WTC11 (cell line): ENCODE results near the gene EIF4G1. TPM values are rescaled to one million over a fixed set of nuclear protein-coding genes. Genes with fewer than 3 reads are reported as not detected.
A peak's percentile ranks its signal among the peaks of the same experiment; 100 is the strongest.

Experiments
- ATAC-seq: fragments of 200-7000 bp; cut with Tn5 transposase; 2 replicates; pipeline ENCODE4 v1.10.0; 2021; ENCODE audit warnings: mild to moderate bottlenecking, moderate library complexity
- CTCF ChIA-PET: fragments of 300-600 bp; sonication (Branson Sonifier 250); formaldehyde crosslinking; loops from one replicate; lab custom pipeline; 2021; ENCODE audit warnings: antibody characterized with exemption; lab: Charles Lee
- POLR2A ChIA-PET: fragments of 350-600 bp; sonication (Branson Sonifier 250); formaldehyde crosslinking; loops from one replicate; lab custom pipeline; 2021; ENCODE audit warnings: antibody characterized with exemption; lab: Charles Lee
- DNase-seq: peaks from one replicate; pipeline ENCODE4 v3.0.0; 2021; ENCODE audit warnings: low spot score
- H3K27ac Mint-ChIP-seq: 2 replicates; pipeline ENCODE4 v1.8.0; 2021; ENCODE audit warnings: mixed read lengths
- H3K27me3 Mint-ChIP-seq: 2 replicates; pipeline ENCODE4 v1.8.0; 2021; ENCODE audit warnings: low read depth, mild to moderate bottlenecking, moderate library complexity, mixed read lengths
- H3K36me3 Mint-ChIP-seq: 2 replicates; pipeline ENCODE4 v1.8.0; 2021; ENCODE audit warnings: mixed read lengths
- H3K4me1 Mint-ChIP-seq: 2 replicates; pipeline ENCODE4 v1.8.0; 2022; ENCODE audit warnings: mixed read lengths
- H3K4me3 Mint-ChIP-seq: 2 replicates; pipeline ENCODE4 v1.8.0; 2021; ENCODE audit warnings: mild to moderate bottlenecking, moderate library complexity, mixed read lengths
- H3K9me3 Mint-ChIP-seq: 2 replicates; pipeline ENCODE4 v1.8.0; 2021; ENCODE audit warnings: mixed read lengths
- ELF4 ChIP-seq: sonication (generic); formaldehyde crosslinking; IDR thresholded peaks from 2 replicates; pipeline ENCODE4 v1.8.1; 2022; ENCODE audit warnings: low read depth, mild to moderate bottlenecking, moderate library complexity, missing genetic modification reagents
- FOXK1 ChIP-seq: sonication (generic); formaldehyde crosslinking; IDR thresholded peaks from 2 replicates; pipeline ENCODE4 v1.8.0; 2022; ENCODE audit warnings: mild to moderate bottlenecking, moderate library complexity, missing genetic modification reagents
- GABPB1 ChIP-seq: sonication (generic); formaldehyde crosslinking; IDR thresholded peaks from 2 replicates; pipeline ENCODE4 v1.8.1; 2023; ENCODE audit warnings: mild to moderate bottlenecking, missing genetic modification reagents
- IRF2 ChIP-seq: sonication (generic); formaldehyde crosslinking; IDR thresholded peaks from 2 replicates; pipeline ENCODE4 v1.8.0; 2022; ENCODE audit warnings: low read depth, missing genetic modification reagents, borderline replicate concordance
- NFATC4 ChIP-seq: fragments of 250-450 bp; sonication (Bioruptor Pico); IDR thresholded peaks from 2 replicates; pipeline ENCODE4 v1.9.0; 2021; ENCODE audit warnings: mild to moderate bottlenecking
- SOX15 ChIP-seq: fragments of 250-450 bp; sonication (Bioruptor Pico); IDR thresholded peaks from 2 replicates; pipeline ENCODE4 v1.9.0; 2021; ENCODE audit warnings: mild to moderate bottlenecking
- TEAD4 ChIP-seq: sonication (generic); formaldehyde crosslinking; IDR thresholded peaks from 2 replicates; pipeline ENCODE4 v1.8.0; 2022; ENCODE audit warnings: mild to moderate bottlenecking, missing genetic modification reagents
- ZNF219 ChIP-seq: sonication (generic); formaldehyde crosslinking; IDR thresholded peaks from 2 replicates; pipeline ENCODE4 v1.8.0; 2023; ENCODE audit warnings: missing genetic modification reagents, mild to moderate bottlenecking, borderline replicate concordance
- total RNA-seq: library from RNA; stranded (reverse); gene quantifications from 3 replicates; pipeline ENCODE4 v1.2.3, GENCODE V29; 2021
- TF ChIP-seq, protein P1 (sequence below): sonication (generic); formaldehyde crosslinking; IDR thresholded peaks from 2 replicates; pipeline ENCODE4 v1.8.1; 2023; ENCODE audit warnings: mild to moderate bottlenecking, missing genetic modification reagents
- TF ChIP-seq, protein P2 (sequence below): fragments of 250-450 bp; sonication (Bioruptor Pico); IDR thresholded peaks from 2 replicates; pipeline ENCODE4 v1.9.0; 2021; ENCODE audit warnings: mild to moderate bottlenecking
- TF ChIP-seq, protein P3 (sequence below): sonication (generic); formaldehyde crosslinking; IDR thresholded peaks from 2 replicates; pipeline ENCODE4 v1.8.1; 2023; ENCODE audit warnings: mild to moderate bottlenecking, missing genetic modification reagents, borderline replicate concordance
- TF ChIP-seq, protein P4 (sequence below): sonication (generic); formaldehyde crosslinking; IDR thresholded peaks from 2 replicates; pipeline ENCODE4 v1.8.0; 2023; ENCODE audit warnings: missing genetic modification reagents, mild to moderate bottlenecking, borderline replicate concordance
- TF ChIP-seq, protein P5 (sequence below): fragments of 250-450 bp; sonication (Bioruptor Pico); IDR thresholded peaks from 2 replicates; pipeline ENCODE4 v1.9.0; 2021; ENCODE audit warnings: mild to moderate bottlenecking
- TF ChIP-seq, protein P6 (sequence below): sonication (generic); formaldehyde crosslinking; IDR thresholded peaks from 2 replicates; pipeline ENCODE4 v1.8.1; 2022; ENCODE audit warnings: missing genetic modification reagents, borderline replicate concordance
- TF ChIP-seq, protein P7 (sequence below): sonication (generic); formaldehyde crosslinking; IDR thresholded peaks from 2 replicates; pipeline ENCODE4 v1.8.0; 2022; ENCODE audit warnings: mild to moderate bottlenecking, missing genetic modification reagents
- TF ChIP-seq, protein P8 (sequence below): sonication (generic); formaldehyde crosslinking; IDR thresholded peaks from 2 replicates; pipeline ENCODE4 v1.8.0; 2022; ENCODE audit warnings: mild to moderate bottlenecking, missing genetic modification reagents

The EIF4G1 gene
- total RNA-seq, 1 experiment from 2014 or later: 557 TPM

DNA sequence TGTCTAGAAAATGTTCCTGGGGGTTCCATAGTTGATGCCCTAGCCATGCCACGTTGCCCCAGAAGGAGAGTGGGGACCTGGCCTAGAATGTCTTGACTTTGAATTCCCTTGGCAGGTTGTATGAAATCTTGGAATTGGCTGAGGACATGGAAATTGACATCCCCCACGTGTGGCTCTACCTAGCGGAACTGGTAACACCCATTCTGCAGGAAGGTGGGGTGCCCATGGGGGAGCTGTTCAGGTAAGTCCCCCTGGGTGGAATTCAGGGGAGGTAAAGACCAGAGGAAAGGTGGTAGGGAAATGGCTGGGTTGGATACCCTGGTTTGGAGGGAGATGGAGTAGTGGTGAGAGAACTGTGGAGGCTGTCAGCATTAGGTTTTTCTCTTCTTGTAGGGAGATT, 14.1 kb downstream of the EIF4G1 start (continued):
- TF ChIP-seq FOXK1 (no peak), IRF2 (no peak), GABPB1 (CRISPR knock-in tag) (no peak)
- TF ChIP-seq, protein P1, sequence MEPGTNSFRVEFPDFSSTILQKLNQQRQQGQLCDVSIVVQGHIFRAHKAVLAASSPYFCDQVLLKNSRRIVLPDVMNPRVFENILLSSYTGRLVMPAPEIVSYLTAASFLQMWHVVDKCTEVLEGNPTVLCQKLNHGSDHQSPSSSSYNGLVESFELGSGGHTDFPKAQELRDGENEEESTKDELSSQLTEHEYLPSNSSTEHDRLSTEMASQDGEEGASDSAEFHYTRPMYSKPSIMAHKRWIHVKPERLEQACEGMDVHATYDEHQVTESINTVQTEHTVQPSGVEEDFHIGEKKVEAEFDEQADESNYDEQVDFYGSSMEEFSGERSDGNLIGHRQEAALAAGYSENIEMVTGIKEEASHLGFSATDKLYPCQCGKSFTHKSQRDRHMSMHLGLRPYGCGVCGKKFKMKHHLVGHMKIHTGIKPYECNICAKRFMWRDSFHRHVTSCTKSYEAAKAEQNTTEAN (CRISPR knock-in tag): no peak

DNA sequence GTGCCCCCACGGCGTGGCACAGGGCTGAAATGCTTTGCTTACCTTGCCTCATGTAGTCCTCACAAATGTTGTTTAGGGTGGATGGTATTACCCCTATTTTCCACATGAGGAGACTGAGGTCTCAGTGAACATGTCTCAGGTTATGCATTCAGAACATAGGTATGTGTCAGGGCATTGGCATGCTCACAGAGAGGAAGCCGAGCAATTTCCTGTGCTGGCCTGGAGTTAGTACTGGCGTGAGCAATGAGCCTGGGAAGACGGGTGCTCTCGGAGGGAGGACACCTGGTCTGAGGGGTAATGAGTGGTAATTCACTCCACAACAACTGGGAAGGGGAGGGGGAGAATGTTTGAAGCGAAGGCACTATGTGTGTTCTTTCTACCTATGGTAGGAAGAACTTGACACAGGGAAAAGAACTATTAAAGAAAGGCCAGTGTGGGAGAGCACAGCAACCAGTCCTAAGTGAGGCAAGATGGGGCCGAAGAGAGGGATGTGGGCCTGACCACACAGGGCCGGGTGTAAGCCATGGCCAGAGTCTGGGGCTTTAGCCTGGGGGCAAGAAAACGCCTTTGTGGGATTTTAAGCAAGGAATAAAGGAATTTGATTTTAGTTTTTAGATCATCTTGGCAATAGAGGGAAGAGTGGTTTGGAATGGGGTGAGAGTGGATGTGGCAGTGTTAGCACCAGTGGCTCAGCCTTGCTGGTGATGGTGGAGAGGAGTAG, 18.1 kb downstream of the EIF4G1 start:
- H3K4me1 Mint-ChIP-seq: peaks cover 14% of the 10 kb centered on the region
- ATAC-seq: no peak

DNA sequence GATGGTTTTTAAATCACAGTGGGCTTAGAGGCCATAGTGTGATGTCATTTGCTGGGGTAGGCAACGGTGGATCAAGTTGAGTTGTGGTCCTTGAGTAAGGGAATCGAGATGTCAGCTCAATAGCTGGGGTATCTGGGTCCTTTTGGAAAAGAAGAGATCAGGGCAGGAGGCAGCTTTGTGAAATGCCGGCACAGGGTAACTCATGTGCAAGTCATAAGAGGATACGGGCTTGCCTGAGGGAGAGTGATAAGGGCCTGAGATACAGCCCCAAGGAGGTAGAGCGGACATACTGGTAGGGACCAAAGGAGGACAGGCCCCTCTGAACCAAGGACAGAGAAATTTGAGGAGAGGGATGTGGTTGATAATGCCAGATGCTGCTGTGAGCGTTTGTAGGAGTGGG, 18.8 kb downstream of the EIF4G1 start:
- no peak for DNase-seq
- CTCF ChIA-PET: no interaction called here
- POLR2A ChIA-PET: no interaction called here
- Mint-ChIP-seq H3K27ac (peak overlapping the region; percentile 21), H3K36me3 (peaks cover 59% of the 10 kb centered on the region), H3K9me3 (no peaks in the 10 kb centered on the region), H3K27me3 (no peaks in the 10 kb centered on the region), H3K4me3 (no peak overlapping the region), H3K4me1 (peaks cover 21% of the 10 kb centered on the region)
- ATAC-seq: no peak
- TF ChIP-seq, protein P2, sequence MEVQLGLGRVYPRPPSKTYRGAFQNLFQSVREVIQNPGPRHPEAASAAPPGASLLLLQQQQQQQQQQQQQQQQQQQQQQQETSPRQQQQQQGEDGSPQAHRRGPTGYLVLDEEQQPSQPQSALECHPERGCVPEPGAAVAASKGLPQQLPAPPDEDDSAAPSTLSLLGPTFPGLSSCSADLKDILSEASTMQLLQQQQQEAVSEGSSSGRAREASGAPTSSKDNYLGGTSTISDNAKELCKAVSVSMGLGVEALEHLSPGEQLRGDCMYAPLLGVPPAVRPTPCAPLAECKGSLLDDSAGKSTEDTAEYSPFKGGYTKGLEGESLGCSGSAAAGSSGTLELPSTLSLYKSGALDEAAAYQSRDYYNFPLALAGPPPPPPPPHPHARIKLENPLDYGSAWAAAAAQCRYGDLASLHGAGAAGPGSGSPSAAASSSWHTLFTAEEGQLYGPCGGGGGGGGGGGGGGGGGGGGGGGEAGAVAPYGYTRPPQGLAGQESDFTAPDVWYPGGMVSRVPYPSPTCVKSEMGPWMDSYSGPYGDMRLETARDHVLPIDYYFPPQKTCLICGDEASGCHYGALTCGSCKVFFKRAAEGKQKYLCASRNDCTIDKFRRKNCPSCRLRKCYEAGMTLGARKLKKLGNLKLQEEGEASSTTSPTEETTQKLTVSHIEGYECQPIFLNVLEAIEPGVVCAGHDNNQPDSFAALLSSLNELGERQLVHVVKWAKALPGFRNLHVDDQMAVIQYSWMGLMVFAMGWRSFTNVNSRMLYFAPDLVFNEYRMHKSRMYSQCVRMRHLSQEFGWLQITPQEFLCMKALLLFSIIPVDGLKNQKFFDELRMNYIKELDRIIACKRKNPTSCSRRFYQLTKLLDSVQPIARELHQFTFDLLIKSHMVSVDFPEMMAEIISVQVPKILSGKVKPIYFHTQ: no peak
- TF ChIP-seq NFATC4 (CRISPR knock-in tag) (no peak), TEAD4 (CRISPR knock-in tag) (no peak), ZNF219 (CRISPR knock-in tag) (no peak), ELF4 (no peak)
- TF ChIP-seq, protein P3, sequence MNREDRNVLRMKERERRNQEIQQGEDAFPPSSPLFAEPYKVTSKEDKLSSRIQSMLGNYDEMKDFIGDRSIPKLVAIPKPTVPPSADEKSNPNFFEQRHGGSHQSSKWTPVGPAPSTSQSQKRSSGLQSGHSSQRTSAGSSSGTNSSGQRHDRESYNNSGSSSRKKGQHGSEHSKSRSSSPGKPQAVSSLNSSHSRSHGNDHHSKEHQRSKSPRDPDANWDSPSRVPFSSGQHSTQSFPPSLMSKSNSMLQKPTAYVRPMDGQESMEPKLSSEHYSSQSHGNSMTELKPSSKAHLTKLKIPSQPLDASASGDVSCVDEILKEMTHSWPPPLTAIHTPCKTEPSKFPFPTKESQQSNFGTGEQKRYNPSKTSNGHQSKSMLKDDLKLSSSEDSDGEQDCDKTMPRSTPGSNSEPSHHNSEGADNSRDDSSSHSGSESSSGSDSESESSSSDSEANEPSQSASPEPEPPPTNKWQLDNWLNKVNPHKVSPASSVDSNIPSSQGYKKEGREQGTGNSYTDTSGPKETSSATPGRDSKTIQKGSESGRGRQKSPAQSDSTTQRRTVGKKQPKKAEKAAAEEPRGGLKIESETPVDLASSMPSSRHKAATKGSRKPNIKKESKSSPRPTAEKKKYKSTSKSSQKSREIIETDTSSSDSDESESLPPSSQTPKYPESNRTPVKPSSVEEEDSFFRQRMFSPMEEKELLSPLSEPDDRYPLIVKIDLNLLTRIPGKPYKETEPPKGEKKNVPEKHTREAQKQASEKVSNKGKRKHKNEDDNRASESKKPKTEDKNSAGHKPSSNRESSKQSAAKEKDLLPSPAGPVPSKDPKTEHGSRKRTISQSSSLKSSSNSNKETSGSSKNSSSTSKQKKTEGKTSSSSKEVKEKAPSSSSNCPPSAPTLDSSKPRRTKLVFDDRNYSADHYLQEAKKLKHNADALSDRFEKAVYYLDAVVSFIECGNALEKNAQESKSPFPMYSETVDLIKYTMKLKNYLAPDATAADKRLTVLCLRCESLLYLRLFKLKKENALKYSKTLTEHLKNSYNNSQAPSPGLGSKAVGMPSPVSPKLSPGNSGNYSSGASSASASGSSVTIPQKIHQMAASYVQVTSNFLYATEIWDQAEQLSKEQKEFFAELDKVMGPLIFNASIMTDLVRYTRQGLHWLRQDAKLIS (CRISPR knock-in tag): no peak
- TF ChIP-seq, protein P4, sequence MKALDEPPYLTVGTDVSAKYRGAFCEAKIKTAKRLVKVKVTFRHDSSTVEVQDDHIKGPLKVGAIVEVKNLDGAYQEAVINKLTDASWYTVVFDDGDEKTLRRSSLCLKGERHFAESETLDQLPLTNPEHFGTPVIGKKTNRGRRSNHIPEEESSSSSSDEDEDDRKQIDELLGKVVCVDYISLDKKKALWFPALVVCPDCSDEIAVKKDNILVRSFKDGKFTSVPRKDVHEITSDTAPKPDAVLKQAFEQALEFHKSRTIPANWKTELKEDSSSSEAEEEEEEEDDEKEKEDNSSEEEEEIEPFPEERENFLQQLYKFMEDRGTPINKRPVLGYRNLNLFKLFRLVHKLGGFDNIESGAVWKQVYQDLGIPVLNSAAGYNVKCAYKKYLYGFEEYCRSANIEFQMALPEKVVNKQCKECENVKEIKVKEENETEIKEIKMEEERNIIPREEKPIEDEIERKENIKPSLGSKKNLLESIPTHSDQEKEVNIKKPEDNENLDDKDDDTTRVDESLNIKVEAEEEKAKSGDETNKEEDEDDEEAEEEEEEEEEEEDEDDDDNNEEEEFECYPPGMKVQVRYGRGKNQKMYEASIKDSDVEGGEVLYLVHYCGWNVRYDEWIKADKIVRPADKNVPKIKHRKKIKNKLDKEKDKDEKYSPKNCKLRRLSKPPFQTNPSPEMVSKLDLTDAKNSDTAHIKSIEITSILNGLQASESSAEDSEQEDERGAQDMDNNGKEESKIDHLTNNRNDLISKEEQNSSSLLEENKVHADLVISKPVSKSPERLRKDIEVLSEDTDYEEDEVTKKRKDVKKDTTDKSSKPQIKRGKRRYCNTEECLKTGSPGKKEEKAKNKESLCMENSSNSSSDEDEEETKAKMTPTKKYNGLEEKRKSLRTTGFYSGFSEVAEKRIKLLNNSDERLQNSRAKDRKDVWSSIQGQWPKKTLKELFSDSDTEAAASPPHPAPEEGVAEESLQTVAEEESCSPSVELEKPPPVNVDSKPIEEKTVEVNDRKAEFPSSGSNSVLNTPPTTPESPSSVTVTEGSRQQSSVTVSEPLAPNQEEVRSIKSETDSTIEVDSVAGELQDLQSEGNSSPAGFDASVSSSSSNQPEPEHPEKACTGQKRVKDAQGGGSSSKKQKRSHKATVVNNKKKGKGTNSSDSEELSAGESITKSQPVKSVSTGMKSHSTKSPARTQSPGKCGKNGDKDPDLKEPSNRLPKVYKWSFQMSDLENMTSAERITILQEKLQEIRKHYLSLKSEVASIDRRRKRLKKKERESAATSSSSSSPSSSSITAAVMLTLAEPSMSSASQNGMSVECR: no peak
- TF ChIP-seq, protein P5, sequence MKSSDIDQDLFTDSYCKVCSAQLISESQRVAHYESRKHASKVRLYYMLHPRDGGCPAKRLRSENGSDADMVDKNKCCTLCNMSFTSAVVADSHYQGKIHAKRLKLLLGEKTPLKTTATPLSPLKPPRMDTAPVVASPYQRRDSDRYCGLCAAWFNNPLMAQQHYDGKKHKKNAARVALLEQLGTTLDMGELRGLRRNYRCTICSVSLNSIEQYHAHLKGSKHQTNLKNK (CRISPR knock-in tag): no peak

More for the DNA sequence above, 18.1 kb downstream of the EIF4G1 start:
- Mint-ChIP-seq H3K4me3 (no peak overlapping the region), H3K9me3 (no peaks in the 10 kb centered on the region), H3K27me3 (no peaks in the 10 kb centered on the region), H3K36me3 (peaks cover 66% of the 10 kb centered on the region), H3K27ac (peak overlapping the region; percentile 21)
- ChIA-PET CTCF (no interaction called here), POLR2A (no interaction called here)
- TF ChIP-seq, protein P6, sequence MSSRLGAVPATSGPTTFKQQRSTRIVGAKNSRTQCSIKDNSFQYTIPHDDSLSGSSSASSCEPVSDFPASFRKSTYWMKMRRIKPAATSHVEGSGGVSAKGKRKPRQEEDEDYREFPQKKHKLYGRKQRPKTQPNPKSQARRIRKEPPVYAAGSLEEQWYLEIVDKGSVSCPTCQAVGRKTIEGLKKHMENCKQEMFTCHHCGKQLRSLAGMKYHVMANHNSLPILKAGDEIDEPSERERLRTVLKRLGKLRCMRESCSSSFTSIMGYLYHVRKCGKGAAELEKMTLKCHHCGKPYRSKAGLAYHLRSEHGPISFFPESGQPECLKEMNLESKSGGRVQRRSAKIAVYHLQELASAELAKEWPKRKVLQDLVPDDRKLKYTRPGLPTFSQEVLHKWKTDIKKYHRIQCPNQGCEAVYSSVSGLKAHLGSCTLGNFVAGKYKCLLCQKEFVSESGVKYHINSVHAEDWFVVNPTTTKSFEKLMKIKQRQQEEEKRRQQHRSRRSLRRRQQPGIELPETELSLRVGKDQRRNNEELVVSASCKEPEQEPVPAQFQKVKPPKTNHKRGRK: no peak
- TF ChIP-seq, protein P7, sequence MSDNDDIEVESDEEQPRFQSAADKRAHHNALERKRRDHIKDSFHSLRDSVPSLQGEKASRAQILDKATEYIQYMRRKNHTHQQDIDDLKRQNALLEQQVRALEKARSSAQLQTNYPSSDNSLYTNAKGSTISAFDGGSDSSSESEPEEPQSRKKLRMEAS (CRISPR knock-in tag): no peak
- no peak for TF ChIP-seq SOX15 (CRISPR knock-in tag)
- TF ChIP-seq, protein P8, sequence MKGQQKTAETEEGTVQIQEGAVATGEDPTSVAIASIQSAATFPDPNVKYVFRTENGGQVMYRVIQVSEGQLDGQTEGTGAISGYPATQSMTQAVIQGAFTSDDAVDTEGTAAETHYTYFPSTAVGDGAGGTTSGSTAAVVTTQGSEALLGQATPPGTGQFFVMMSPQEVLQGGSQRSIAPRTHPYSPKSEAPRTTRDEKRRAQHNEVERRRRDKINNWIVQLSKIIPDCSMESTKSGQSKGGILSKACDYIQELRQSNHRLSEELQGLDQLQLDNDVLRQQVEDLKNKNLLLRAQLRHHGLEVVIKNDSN: no peak
- DNase-seq: no peak
